HG03354 (cell line): ENCODE results near the gene TIPARP.
"Not testable (repeated sequence)": the region's sequence is repeated elsewhere in the genome, so short reads cannot be mapped to it uniquely, and the experiment has no call there.

Experiments used
- ATAC-seq: cut with Tn5 transposase; IDR thresholded peaks from one replicate; pipeline ENCODE4 v1.9.1; 2021; ENCODE audit warnings: mild to moderate bottlenecking; ENCODE audit not compliant: unreplicated experiment, poor library complexity, severe bottlenecking

Gene TIPARP

GRCh38 chr3:156732261-156732660 lies 57.9 kb downstream of the TIPARP start:
- no peak for ATAC-seq

- ATAC-seq: no peak
Observed at GRCh38 chr3:156732715-156733421, 58.5 kb downstream of the TIPARP start.

GRCh38 chr3:156734661-156735060 lies 60.3 kb downstream of the TIPARP start:
- ATAC-seq: not testable (repeated sequence)

- ATAC-seq: no peak
Observed at GRCh38 chr3:156735471-156735870, 61.1 kb downstream of the TIPARP start.

- not testable (repeated sequence) for ATAC-seq
Observed at GRCh38 chr3:156737049-156737448, 62.7 kb downstream of the TIPARP start.

- ATAC-seq: no peak
Observed at GRCh38 chr3:156738251-156738650, 63.9 kb downstream of the TIPARP start.

- ATAC-seq: no peak
Observed at GRCh38 chr3:156739976-156740375, 65.6 kb downstream of the TIPARP start.

- not testable (repeated sequence) for ATAC-seq
Observed at GRCh38 chr3:156740581-156740980, 66.2 kb downstream of the TIPARP start.

- no peak for ATAC-seq
Observed at GRCh38 chr3:156741935-156742334, 67.5 kb downstream of the TIPARP start.

GRCh38 chr3:156742401-156742800 lies 68.0 kb downstream of the TIPARP start:
- ATAC-seq: no peak

- ATAC-seq: no peak
Observed at GRCh38 chr3:156743859-156744258, 69.5 kb downstream of the TIPARP start.

GRCh38 chr3:156744631-156745030 lies 70.2 kb downstream of the TIPARP start:
- ATAC-seq: no peak

GRCh38 chr3:156745766-156746165 lies 71.4 kb downstream of the TIPARP start:
- no peak for ATAC-seq

- ATAC-seq: no peak
Observed at GRCh38 chr3:156747046-156747445, 72.7 kb downstream of the TIPARP start.

- no peak for ATAC-seq
Observed at GRCh38 chr3:156749244-156749643, 74.9 kb downstream of the TIPARP start.

- ATAC-seq: no peak
Observed at GRCh38 chr3:156750191-156750873, 75.9 kb downstream of the TIPARP start.

- no peak for ATAC-seq
Observed at GRCh38 chr3:156750874-156751245, 76.5 kb downstream of the TIPARP start.

- no peak for ATAC-seq
Observed at GRCh38 chr3:156751461-156752025, 77.2 kb downstream of the TIPARP start.
